GM18526 (cell line): ENCODE results near the gene CD2AP.

Experiments
- POLR2A ChIP-seq: IDR thresholded peaks from 3 replicates; pipeline ENCODE4 v1.6.1; 2011; ENCODE audit not compliant: insufficient read length; ENCODE audit errors: extremely low read depth

Gene CD2AP

DNA sequence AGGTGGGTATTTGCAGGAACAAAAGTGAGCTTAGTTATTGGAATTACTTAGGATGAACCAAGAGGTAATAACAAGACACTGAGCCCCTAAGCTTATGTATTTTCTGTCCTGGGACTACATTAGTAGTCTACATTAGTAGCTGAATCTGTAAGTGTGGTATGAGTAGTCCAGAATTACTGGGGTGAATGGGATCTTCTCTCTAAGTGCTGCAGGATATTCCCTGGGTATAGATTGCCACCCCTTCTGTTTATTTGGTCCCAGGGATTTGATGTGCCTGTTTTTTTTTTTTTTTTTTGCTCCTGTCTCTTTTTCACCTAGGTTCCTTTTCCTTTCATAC, 5.9 kb downstream of the CD2AP start:
- TF ChIP-seq POLR2A: no peak

DNA sequence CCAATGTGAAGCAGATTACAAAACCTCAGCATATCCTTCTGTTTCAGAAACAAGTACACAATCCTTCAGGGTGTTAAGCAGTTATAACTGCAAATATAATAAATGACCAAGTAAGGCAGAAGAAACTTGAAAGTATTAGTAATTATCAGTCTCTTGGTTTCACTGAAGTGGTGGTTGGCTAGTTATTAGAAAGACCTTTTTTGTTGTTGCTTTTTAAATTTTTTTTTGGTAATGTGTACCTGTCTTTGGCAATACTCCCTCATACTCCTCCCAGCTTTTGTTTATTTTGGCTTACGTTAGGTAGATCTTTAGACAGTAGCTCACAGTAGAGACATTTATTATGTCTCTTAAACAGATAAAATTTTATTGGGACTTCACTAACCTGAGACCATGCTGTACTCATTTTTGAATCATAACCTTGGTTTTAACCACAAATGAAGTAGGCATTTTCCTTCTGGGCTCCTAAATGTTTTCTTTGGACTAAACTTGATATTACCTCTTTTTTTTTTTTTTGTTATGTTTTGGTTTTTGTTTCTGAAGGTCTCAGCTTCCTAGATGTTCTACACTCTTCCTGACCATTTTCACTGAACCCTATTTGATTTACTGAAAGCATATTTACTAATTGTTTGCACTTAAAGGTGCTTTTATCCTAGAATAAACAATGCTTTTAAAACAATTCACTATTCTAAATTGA, 6.4 kb downstream of the CD2AP start:
- TF ChIP-seq POLR2A: no peak

DNA sequence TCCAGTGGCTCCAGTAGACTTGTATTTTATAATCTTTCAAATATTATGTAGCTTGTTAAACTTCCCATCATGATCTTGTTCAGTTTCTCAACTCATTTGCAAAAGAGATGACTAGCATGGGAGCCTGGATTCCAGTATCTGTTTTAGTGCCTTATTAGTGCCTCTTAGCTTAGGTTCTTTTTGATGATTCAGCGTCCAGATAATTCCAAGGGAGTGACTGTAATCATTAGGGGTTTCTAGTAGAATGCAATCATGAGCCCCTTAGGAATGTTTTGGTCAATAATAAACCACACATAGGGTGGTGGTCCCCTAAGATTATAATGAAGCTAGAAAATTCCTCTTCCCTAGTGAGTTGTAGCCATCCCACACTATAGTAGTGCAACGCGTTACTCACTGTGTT, 7.0 kb downstream of the CD2AP start:
- no peak for TF ChIP-seq POLR2A

DNA sequence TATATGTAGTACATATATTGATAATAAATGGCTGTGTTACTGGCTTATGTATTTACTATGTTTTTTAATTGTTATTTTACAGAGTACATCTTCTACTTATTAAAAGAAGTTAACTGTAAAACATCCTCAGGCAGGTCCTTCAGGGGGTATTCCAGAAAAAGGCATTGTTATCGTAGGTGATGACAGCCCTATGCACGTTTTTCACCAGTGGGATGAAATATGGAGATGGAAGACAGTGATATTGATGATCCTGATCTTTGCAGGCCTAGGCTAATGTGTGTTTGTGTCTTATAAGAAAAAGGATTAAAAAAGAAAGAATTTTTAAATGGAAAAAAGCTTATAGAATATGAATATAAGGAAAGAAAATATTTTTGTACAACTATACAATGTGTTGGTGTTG, 7.5 kb downstream of the CD2AP start:
- TF ChIP-seq POLR2A: no peak

DNA sequence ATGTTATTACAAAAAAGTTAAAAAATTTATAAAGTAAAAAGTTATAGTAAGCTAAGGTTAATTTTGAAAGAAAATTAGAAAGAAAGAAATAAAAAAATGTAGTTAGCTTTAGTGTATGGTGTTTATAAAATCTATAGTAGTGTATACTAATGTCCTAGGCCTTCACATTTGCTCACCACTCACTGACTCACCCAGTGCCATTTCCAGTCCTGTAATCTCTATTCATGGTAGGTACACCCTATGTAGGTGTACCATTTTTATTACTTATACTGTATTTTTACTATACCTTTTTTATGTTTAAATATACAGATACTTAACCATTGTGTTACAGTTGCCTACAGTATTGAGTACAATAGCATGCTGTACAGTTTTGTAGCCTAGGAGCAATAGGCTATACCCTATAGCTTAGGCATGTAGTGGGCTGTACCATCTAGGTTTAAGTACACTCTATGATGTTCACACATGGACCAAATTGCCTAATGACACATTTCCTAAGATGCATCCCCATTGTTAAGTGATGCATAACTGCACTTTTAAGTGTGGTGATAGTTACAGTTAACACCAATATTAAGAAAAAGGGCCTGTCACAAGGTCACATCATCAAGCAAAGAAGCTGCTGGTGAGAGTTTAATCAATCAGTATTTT, 8.0 kb downstream of the CD2AP start:
- no peak for TF ChIP-seq POLR2A

DNA sequence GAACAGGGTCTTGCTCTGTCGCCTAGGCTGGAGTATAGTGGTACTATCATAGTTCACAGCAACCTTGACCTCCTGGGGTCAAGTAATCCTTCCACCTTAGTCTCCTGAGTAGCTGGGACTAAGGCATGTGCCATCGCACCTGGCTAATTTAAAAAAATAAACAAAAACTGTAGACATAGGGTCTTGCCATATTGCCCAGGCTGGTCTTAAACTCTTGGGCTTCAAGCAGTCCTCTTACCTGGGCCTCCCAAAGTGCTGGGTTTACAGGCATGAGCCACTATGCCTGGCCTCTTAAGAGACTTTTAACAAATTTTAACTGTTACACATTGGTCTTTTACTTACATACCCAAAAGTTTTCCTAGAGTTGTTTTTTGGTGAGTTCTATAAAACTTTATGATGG, 12.4 kb downstream of the CD2AP start:
- TF ChIP-seq POLR2A: no peak

DNA sequence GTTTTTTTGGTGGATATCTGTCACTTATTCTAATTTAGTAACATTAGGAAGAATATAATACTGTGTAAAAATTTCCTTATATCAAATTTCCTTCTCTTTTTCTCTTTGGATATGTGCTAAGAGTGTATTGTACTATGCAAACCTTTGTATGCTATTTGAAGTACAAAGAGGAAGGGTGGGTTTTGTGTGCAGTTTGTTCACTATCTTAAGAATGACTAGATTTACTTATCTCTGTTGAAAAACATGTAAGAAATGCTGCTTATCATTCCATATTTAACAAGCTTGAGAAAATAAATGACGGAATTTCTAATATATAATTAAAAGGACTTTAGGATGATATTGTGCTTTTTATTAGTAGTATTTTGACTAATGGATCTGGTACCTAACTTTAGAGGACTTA, 13.1 kb downstream of the CD2AP start:
- no peak for TF ChIP-seq POLR2A

DNA sequence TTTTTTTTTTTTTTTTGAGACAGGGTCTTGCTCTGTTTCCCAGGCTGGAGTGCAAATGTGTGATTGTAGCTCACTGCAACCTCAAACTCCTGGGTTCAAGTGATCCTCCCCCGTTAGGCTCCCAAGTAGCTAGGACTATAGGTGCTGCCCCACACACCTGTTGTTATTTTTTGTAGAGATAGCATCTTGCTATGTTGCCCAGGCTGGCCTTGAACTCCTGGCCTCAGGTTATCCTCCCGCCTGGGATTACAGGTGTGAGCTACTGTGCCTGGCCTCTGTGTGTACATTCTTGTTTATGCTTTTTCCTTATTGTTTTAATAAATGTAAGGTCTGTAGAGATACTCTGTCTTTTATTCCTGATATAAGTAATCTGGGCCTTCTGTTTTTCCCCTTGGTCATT, 14.8 kb downstream of the CD2AP start:
- TF ChIP-seq POLR2A: no peak

DNA sequence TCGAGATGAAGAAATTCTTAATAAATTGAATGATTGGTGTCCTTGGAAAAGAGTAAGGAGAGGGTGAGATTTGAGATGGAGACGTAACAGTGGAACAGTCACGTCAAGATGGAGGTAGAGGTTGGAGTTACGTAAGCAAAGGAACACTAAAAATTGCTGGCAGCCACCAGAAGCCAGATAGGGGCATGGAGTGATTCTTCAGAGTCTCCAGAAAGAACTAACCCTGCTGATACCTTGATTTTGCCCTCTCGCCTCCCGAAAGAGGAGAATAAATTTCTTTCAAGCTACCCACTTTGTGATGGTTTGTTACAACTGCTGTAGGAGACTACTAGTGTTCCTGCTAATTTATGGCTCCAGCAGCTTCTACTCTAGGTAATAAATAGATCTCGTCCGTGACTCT, 17.6 kb downstream of the CD2AP start:
- TF ChIP-seq POLR2A: no peak

DNA sequence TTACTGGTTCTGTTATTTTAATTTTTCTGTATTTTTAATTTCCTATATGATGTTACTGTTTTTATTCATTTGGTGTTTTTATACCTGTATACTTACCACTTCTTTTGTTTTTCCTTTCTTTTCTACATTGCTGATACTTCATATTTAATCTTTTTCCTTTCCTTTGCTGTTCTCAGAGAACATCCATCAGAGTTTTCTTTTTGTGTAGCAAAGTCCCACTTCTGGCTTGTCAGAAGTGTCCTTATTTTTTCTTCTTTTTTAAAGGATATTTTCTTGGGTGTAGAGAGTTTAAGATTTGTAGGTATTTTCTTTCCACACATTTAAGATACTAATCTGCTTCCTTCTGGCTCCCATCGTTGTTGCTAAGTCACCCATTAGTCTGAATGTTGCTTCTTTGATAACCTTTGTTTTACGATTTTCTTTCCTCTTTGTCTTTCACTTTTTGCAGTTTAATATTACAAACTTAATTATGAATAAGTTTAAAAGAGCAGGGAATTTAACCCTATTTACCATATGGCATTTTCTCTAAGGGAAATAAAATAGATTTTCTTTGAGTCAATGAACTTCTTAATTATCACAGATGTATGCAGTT, 18.5 kb downstream of the CD2AP start:
- no peak for TF ChIP-seq POLR2A

DNA sequence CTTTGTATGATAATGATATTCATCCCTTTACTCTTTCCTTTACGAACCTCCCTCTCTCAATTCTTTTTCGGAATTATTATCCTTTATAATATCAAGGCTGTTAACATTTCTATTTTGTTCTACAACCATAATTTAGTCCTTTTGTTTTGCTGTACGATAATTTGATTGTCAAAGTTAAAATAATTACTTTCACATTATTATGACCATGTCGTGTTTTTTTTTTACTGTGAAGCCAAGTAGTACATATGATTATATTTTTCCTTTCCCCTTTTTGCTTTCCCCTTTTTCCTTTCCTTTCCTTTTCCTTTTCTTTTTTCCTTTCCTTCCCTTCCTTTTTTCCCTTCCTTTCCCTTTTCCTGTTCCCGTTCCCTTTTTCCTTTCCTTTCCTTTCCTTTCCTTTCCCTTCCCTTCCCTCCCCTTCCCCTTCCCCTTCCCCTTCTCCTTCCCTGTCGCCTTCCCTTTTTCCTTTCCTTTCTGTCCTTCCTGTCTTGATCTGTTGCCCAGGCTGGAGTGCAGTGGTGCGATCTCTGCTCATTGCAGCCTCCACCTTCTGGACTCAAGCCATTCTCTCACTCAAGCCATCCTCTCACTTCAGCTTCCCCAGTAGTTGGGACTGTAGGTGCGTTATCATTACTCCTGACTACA, 19.5 kb downstream of the CD2AP start:
- TF ChIP-seq POLR2A: no peak

DNA sequence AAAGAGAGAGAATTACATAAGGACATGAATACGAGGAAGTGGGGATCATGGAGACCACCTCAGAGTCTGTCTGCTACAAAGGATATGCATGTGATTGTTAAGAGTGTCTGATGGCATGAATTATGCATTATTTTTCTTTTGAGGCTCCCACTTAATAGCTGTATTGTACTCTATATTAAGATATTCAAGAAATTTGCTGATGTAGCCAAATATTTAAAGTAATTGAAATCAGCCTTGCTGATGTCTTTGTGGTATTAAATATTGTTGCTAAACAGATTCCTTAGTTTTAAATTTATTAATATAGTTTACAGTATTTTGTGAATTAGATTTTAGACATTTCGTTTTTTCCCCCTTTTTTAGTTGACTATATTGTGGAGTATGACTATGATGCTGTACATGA, 25.3 kb downstream of the CD2AP start:
- TF ChIP-seq POLR2A: no peak

DNA sequence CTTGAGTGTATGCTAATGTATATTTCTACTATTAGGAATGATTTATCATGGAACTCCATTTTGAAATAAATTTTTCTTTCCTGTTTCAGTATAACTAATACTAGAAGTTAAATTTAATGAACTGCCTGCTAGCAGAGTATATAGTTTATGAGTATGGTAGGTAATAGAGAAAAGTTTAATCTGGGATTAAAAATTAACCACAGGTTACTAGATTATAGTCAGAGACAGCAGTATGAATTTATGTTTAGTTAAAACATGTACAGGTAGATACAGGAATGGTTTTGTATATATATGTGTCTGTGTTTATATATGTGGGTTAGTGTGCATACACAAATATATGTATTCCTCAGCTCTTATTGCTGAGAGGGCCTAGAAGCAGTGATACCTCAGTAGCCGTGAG, 32.3 kb downstream of the CD2AP start:
- TF ChIP-seq POLR2A: no peak

DNA sequence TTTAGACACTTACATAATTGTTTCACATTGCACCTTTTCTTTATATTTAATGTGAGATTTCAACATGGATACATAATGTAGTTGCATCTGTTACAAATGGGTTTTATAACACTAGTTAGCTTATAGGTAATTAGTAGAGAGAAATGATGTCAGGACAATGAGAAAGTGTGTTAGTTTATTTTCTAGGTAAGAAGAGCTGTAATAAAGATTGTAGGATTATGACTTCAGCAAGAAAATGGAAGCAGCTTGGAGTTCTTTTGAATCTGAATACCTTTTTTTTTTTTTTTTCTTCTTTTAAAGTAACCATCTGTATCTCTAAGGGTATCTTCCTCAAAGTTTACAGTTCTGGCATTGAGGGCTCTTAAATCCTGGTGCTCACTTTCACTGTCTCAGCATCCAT, 35.3 kb downstream of the CD2AP start:
- no peak for TF ChIP-seq POLR2A

DNA sequence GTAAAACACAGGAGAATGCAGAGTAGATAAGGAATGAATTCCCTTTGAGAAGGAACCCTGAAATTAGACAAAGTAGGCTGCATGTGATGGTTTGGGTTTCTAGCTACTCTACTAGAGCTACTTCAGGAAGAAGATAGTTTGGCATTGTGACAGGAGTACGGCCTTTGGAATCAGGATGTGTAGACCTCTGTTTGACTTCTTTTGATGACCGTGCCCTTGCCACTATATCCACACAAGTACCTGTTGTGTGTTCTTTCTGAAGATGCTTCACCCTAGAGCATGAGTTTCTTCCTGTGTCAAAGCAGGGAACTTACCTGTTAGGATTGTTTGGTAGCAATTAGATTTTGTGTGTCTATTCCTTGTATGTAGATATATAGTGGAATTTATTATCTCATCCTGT, 41.7 kb downstream of the CD2AP start:
- TF ChIP-seq POLR2A: no peak

DNA sequence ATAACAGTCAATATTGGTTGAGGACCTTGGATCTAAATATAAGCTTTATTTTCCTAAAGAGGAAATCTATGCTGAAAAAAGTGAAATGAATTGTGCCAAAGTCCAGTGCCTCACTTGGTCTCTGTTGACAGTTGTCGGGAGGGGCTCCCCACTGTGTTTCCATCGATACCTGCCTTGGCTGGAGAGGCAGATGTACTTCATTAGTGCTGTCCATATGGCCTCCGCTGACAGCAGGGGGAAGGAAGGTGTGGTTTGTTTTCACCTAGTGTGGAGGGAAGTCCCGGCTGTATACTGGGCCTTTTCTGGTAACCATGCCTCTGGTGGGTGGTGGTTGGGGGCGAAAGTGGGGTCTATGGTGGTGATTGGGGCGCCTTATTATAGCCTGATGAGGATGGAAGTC, 42.7 kb downstream of the CD2AP start:
- no peak for TF ChIP-seq POLR2A
